ENCODE results near the gene TRPV2. TPM values are rescaled to one million over a fixed set of nuclear protein-coding genes. Genes with fewer than 3 reads are reported as not detected.
"Not testable (repeated sequence)": the region's sequence is repeated elsewhere in the genome, so short reads cannot be mapped to it uniquely, and the experiment has no call there.

Gene TRPV2
- total and polyA plus RNA-seq, 9 donors: 8.7 to 40.4 (median 13.0) TPM

DNA sequence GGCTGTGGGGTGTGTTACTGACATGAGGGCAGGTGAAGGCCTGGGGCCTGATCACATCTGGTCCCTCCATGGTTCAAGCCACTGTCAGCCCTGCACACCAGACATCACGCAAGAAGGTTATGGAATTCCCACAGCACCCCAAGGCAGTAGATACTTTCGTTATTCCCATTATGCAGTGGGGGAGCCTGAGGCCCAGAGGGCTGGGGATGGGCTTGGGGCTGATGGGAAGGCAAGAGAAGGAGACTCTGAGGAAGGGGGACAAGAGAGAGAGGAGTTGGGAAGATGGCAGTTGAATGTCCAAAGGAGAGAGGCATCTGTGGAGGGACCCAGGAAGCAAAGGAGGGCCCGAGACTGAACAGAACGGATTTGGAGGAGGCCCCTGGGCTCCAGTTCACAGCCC lies 34.7 kb downstream of the TRPV2 start:
- Histone ChIP-seq H3K9me3 (no peaks in the 10 kb centered on the region), H3K4me3 (no peak overlapping the region), H3K27me3 (no peaks in the 10 kb centered on the region), H3K27ac (no peak overlapping the region), H3K36me3 (no peaks in the 10 kb centered on the region), H3K4me1 (ENCODE audit: insufficient read depth) (peaks cover 2% of the 10 kb centered on the region)
- DNase-seq: no peak
- 86 to 97% (median 89%) methylated on average over 4 of the region's 4 CpGs for WGBS, 3 donors
- TF ChIP-seq POLR2A (IDR thresholded peaks at IDR 0.05) (no peak), EP300 (IDR thresholded peaks at IDR 0.05) (no peak), CTCF (IDR thresholded peaks at IDR 0.05) (no peak)
- intact Hi-C loops (cut with DNase I): loop anchor here in 1 of 4 donors (5.0 kb wide), 1 partner anchor 72 kb away; no protein-coding TSS in a partner anchor

- WGBS, 3 donors: 69 to 88% (median 76%) methylated on average over 8 of the region's 8 CpGs
- not testable (repeated sequence) for H3K27ac ChIP-seq; H3K4me3 ChIP-seq; H3K36me3 ChIP-seq; H3K4me1 ChIP-seq (ENCODE audit: insufficient read depth); H3K27me3 ChIP-seq; DNase-seq; H3K9me3 ChIP-seq
- intact Hi-C loops (cut with DNase I): loop anchor here (2.0 to 5.0 kb wide), 2 partner anchors 69 to 70 kb away; no protein-coding TSS in a partner anchor
These were observed 36.9 kb downstream of the TRPV2 start for GRCh38 chr17:16452268-16452667.

GRCh38 chr17:16453493-16453851 lies 38.1 kb downstream of the TRPV2 start:
- intact Hi-C loops (cut with DNase I): loop anchor here (2.0 to 5.0 kb wide), 2 partner anchors 67 to 69 kb away; no protein-coding TSS in a partner anchor
- DNase-seq: no peak
- Histone ChIP-seq H3K27ac (no peak overlapping the region), H3K4me1 (ENCODE audit: insufficient read depth) (no peaks in the 10 kb centered on the region), H3K36me3 (no peaks in the 10 kb centered on the region), H3K27me3 (no peaks in the 10 kb centered on the region), H3K4me3 (no peak overlapping the region), H3K9me3 (no peaks in the 10 kb centered on the region)
- TF ChIP-seq POLR2A (IDR thresholded peaks at IDR 0.05): no peak
- 64 to 72% (median 64%) methylated on average over 4 of the region's 4 CpGs for WGBS, 3 donors

GRCh38 chr17:16455997-16456741 lies 40.8 kb downstream of the TRPV2 start:
- intact Hi-C loops (cut with DNase I): no loop called here
- no peak for TF ChIP-seq EP300 (IDR thresholded peaks at IDR 0.05)
- TF ChIP-seq CTCF (IDR thresholded peaks at IDR 0.05): no peak
- no peak for TF ChIP-seq POLR2A (IDR thresholded peaks at IDR 0.05)

DNA sequence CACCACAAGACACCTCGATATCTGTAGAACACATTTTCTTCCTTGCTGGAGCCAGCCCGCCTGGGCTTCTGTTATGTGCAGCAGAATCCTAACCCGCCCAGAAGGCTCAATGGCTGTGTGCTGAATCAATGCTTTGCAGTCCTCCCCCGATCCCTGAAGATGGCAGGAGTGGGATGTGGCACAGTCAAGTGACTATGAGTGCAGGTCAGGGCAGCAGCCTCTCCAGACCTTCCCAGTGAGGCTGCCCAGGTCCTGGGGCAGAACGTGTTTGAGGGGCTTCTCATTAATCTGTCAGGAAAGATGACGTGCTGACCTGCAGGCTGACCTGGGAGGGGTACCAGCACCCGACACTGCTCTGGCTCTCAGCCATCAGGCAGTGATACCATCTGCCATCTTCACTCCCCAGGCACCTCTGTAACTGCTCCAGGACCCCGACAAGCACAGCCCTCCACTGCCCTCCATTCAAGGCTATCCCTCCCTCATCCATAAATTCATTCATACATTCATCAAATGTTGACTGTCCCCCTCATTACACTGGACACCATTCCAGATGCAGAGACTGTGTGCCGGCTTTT lies 41.5 kb downstream of the TRPV2 start:
- no peak for DNase-seq
- Histone ChIP-seq H3K36me3 (no peaks in the 10 kb centered on the region), H3K27me3 (no peaks in the 10 kb centered on the region), H3K4me3 (no peak overlapping the region), H3K9me3 (no peaks in the 10 kb centered on the region), H3K27ac (no peak overlapping the region), H3K4me1 (ENCODE audit: insufficient read depth) (no peaks in the 10 kb centered on the region)
- no peak for TF ChIP-seq CTCF (IDR thresholded peaks at IDR 0.05)
- intact Hi-C loops (cut with DNase I): no loop called here
- 70 to 78% (median 73%) methylated on average over 9 of the region's 9 CpGs for WGBS, 3 donors

More at GRCh38 chr17:16455997-16456741, 40.8 kb downstream of the TRPV2 start:
- DNase-seq: no peak
- Histone ChIP-seq H3K27me3 (no peaks in the 10 kb centered on the region), H3K4me1 (ENCODE audit: insufficient read depth) (no peaks in the 10 kb centered on the region), H3K9me3 (no peaks in the 10 kb centered on the region), H3K36me3 (no peaks in the 10 kb centered on the region), H3K4me3 (no peak overlapping the region), H3K27ac (no peak overlapping the region)
- WGBS, 3 donors: 70 to 80% (median 75%) methylated on average over 5 of the region's 5 CpGs
